ENCODE results near the gene ABHD11.
"Not testable (repeated sequence)": the region's sequence is repeated elsewhere in the genome, so short reads cannot be mapped to it uniquely, and the experiment has no call there.

Gene ABHD11

GRCh38 chr7:73738612-73739386 lies at the start of gene ABHD11:
ABHD11 (minus strand) TSS chr7:73738802; CDS start chr7:73738770, 32 bp downstream.
- peak; percentile 52 to 100 (median 97) for DNase-seq

GRCh38 chr7:73787786-73788048 lies 49.1 kb upstream of the ABHD11 start:
- DNase-seq: not testable (repeated sequence)

- DNase-seq: no peak
Observed at GRCh38 chr7:73786588-73786987, 48.0 kb upstream of the ABHD11 start.

GRCh38 chr7:73779517-73779916 lies 40.9 kb upstream of the ABHD11 start:
- no peak for DNase-seq

- DNase-seq: no peak
Observed at GRCh38 chr7:73778801-73779389, 40.3 kb upstream of the ABHD11 start.

- DNase-seq: no peak
Observed at GRCh38 chr7:73774923-73775322, 36.3 kb upstream of the ABHD11 start.

- no peak for DNase-seq
Observed at GRCh38 chr7:73773700-73774517, 35.3 kb upstream of the ABHD11 start.

GRCh38 chr7:73770860-73771670 lies 32.5 kb upstream of the ABHD11 start:
- no peak for DNase-seq

- DNase-seq: peak in 1 of 56 donors; percentile 48
Observed at GRCh38 chr7:73770002-73770859, 31.6 kb upstream of the ABHD11 start, which contains the start of gene CLDN3. CLDN3 (minus strand) TSS chr7:73770270; CDS start chr7:73770049, 221 bp downstream.

GRCh38 chr7:73769481-73770001 lies 30.9 kb upstream of the ABHD11 start:
- no peak for DNase-seq

- DNase-seq: no peak
Observed at GRCh38 chr7:73768641-73769480, 30.3 kb upstream of the ABHD11 start.

GRCh38 chr7:73766556-73767229 lies 28.1 kb upstream of the ABHD11 start:
- DNase-seq: no peak

GRCh38 chr7:73762659-73762999 lies 24.0 kb upstream of the ABHD11 start:
- DNase-seq: no peak

GRCh38 chr7:73761854-73762658 lies 23.5 kb upstream of the ABHD11 start:
- no peak for DNase-seq

- DNase-seq: no peak
Observed at GRCh38 chr7:73758581-73759138, 20.1 kb upstream of the ABHD11 start.

- DNase-seq: no peak
Observed at GRCh38 chr7:73749931-73750776, 11.6 kb upstream of the ABHD11 start.

GRCh38 chr7:73746378-73746777 lies 7.8 kb upstream of the ABHD11 start:
- DNase-seq: no peak

Measured in nucleus accumbens (tissue), 56 donors.